Mucosa of gallbladder (tissue), 1 donor: ENCODE data around the gene DCLK3. TPM values are rescaled to one million over a fixed set of nuclear protein-coding genes. Genes with fewer than 3 reads are reported as not detected.

ENCODE experiments used
- DNase-seq: peaks from one replicate; pipeline ENCODE4 v3.0.0-alpha.2; 2020; ENCODE audit warnings: low spot score
- total RNA-seq: library from RNA; stranded (reverse); gene quantifications from one replicate; pipeline ENCODE4 v1.2.1, GENCODE V29; 2021
- donor health status: DM: no; HTN: no; CAD: no.

DCLK3 gene
- total RNA-seq, 1 donor from 2014 or later = 0.12 TPM

GRCh38 chr3:36769926-36770325 lies 5.6 kb upstream of the DCLK3 start:
- no peak for DNase-seq

DNA sequence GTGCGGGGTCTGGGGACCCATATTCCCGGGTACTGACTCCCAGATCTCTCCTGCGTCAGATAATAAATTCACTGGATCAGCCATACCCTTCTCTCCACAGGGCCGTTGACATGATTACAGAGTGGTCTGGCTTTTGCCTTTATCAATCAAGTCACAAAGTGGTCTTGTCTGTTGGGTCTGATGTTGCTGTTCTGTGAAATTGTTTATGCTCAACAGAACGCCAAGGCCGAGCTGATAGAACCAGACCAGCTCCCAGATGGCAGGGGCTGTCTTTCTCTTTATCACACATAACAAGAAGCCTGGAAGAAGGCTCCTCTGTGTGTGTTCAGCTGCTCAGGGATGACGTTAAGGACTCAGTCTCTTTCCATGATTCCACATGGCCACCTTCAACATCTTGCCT lies 751 bp upstream of the DCLK3 start:
- DNase-seq = no peak

- DNase-seq = no peak
Observed at GRCh38 chr3:36764704-36765038, 318 bp upstream of the DCLK3 start.

DNA sequence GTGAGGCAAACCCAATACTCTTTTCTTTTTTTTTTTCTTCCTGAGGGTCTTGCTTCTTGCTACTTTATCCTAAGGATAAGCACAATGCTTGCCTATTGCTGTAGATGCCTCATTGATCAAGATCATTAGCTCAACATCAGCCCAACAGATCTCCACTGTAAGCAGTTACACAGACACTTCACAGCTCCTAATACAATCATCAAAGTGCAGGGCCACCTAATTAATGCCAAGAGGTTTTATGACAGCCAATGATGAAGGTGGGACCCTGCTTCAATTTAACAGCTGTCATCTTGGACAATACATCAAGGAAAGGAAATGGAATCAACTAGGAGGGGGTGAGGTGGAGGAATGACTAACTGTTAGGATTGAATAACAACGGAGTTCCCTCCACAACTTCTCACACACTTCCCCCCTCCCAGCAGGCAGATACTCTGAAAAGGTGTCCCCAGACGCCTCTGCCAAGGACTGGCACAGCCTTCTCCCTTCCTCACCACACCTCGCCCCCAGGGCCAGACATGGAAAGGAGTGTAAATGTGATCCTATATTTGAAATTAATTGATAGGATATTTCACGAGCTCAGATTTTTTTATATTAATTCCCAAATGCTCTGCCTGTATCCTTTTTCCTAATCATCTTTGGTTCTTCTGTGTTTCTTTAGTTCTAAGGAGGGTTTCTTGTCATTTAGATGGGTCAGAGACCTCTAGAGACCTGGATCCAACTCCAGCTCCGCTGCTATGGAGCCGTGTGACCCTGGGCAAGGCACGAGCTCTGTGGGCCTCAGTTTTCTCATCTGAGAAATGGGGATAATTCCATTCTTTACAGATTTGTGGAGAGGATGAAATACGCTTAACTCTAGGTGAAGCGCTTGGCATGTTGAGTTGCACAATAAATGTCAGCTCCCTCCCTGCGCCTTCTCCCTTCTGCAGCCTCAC lies 1.2 kb downstream of the DCLK3 start:
- no peak for DNase-seq

DNA sequence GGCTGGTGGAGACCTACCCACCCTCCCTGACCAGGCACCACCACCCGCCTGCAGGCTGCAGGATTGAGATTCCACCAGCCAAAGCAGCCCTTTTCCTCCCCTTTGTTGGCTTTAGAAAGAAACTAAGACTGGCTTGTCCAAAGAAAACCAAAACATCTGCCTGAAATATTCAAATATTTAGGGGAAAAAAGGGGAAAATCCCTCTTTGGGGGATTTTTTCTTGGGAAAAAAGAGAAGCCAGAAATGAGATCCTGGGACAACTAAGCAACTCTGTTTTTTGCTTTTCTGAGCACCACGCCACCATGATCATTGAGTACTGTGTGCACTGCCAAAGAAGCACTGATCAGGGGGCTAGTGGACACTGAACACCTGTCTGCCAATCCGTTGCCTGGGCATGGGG lies 2.6 kb downstream of the DCLK3 start:
- no peak for DNase-seq

- DNase-seq = no peak
Observed at GRCh38 chr3:36756269-36756668, 8.1 kb downstream of the DCLK3 start.

- no peak for DNase-seq
Observed at GRCh38 chr3:36751326-36751725, 13.0 kb downstream of the DCLK3 start.

- DNase-seq = no peak
Observed at GRCh38 chr3:36750737-36751136, 13.6 kb downstream of the DCLK3 start.

DNA sequence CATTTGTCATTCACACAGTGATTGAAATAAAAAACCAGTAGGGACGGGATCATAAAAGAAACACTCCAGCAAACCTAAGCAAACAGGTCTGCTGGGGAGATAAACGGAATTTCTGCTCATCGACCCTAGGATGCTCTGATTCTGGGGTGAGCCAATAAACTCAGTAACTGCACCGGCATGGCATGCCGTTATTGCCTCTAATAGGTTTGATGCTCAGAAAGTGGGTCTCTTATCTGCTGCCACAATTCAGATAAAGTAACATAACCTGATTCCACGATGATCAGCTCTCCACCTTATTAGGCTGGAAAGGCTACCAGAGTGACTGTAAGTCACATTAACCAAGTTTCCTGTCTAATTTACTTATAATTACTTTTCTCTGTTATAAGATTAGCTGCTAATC lies 19.6 kb downstream of the DCLK3 start:
- DNase-seq = no peak

DNA sequence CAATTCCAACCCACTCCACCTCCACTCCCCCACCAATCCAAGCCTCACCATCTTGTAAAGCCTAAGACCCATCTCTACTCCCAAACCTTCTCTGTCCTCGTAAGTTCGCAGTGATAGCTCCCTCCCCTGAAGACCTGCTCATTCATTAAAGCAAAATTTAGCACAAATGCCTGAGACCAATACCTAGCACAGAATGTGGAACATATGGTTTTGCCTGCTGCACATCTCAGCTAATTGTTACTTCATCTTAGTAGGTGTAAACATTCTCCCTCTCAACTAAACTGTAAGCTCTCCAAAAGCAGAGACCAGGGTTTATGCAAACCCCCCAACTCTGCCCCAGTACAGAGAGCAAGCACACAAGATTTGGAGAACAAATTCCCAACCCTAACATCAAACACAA lies 20.5 kb downstream of the DCLK3 start:
- DNase-seq = no peak

GRCh38 chr3:36741285-36741684 lies 23.1 kb downstream of the DCLK3 start:
- no peak for DNase-seq

DNA sequence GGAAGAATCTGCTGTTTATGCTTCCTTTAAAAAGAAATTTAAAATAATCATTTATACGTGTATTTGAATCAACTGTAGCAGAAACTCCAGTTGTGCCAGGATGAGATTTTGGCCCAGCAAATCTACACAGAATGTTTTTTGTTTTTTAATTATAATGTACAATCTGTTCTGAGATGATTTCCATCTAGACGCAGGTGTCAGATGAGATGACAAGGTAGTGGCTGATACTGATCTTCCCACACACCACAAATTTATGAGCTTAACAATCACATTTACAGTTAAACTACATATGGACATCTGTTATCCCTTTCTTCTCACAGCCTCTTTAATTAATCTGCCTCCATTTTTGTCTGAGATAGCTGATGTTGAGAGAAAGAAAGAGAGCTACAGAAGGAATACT lies 23.6 kb downstream of the DCLK3 start:
- DNase-seq = no peak

- no peak for DNase-seq
Observed at GRCh38 chr3:36738702-36739101, 25.7 kb downstream of the DCLK3 start.

DNA sequence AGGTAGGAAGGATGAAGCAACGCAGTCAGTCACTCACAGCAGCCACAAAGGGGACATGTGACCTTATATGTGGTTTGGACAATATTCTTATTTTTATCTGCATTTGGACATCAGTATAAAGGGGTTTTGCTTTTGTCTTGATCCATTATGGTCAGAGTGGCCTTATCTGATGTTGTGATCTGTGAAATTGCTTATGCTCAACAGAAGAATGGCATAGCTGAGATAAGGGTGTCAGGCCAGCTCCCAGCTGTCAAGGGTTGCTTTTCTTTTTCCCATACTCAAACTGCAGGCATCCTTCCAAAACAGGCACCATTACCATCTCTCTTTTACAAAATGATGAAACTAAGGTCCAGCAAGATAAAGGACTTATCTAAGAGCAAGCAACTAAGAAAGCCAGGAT lies 28.1 kb downstream of the DCLK3 start:
- no peak for DNase-seq

GRCh38 chr3:36734742-36735141 lies 29.6 kb downstream of the DCLK3 start:
- no peak for DNase-seq

GRCh38 chr3:36733723-36734122 lies 30.6 kb downstream of the DCLK3 start:
- DNase-seq = no peak

DNA sequence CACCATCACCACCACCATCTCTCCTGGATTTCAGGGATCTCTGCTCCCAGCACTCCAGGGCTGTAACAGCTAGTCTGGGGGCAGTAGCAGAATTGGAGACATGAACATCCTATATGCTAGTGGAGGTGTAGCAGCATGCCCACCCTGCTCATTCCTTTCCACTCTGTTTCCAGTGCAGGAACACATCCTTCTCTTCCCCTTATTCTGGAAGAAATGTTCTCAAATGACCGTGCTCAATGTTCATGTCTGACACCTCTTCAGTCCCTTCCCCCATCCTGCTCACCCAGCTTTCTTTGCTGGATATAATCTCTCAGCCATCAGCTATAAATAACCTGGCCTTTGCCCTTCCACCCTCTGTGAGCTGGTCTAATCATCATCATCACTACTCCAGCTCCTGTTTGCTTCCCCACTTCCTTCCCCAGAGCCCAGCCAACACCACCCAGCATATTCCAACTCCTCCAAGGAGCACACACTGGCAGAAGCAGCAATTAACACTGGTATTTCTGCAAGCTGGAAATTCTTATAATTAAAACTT lies 31.1 kb downstream of the DCLK3 start:
- no peak for DNase-seq

DNA sequence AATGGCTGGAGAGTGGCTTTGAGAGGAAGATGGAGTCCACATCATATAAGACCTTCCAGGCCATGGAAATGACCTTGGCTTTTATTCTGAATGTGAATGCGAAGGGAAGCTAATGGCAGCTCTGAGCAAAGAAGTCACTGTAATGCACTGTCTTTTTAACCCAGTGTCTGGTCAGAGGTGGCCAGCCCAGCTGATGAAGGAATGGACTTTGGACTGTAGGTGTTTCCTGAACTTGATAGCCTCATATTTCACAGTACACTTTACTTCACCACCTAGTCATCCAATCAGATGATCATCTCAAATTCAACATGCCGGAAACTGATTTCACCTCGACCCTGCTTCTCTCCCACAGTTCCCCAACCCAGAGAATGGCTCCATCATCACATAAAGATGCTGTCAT lies 33.4 kb downstream of the DCLK3 start:
- DNase-seq = peak; percentile 37

DNA sequence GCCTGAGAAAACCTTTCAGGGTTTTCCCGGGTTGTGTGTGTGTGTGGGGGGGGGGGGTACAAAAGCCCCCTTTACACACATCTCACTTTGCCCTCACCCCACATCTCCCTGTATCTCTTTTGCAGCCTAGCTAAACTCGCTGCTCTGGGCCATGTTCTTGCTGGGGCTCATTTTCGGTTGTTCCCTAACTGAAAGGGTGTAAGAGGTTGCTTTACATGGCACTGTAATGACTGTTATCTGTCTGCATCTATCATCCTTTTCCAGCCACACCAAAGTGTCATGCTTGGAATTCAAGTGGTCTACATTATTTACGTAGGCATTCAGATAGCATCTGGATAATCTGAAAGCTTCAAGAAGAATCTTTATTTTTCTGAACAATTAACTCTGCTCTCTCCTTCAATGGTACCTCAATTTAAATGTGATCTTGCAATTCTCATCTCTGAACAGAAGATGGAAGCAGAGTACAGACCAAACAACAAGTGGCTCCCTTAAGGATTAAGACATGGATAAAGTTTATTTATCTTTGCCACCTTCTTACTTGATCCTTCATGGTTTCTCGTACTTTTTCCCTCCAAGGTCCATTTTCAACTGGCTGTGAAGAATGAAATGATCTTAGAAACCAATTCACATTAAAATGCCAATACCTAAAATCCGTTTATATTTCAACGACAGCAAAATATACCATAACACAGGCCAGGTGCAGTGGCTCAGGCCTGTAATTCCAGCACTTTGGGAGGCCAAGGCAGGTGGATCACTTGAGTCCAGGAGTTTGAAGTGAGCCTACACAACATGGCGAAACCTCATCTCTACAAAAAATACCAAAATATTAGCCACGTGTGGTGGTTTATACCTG lies 34.9 kb downstream of the DCLK3 start:
- no peak for DNase-seq

DNA sequence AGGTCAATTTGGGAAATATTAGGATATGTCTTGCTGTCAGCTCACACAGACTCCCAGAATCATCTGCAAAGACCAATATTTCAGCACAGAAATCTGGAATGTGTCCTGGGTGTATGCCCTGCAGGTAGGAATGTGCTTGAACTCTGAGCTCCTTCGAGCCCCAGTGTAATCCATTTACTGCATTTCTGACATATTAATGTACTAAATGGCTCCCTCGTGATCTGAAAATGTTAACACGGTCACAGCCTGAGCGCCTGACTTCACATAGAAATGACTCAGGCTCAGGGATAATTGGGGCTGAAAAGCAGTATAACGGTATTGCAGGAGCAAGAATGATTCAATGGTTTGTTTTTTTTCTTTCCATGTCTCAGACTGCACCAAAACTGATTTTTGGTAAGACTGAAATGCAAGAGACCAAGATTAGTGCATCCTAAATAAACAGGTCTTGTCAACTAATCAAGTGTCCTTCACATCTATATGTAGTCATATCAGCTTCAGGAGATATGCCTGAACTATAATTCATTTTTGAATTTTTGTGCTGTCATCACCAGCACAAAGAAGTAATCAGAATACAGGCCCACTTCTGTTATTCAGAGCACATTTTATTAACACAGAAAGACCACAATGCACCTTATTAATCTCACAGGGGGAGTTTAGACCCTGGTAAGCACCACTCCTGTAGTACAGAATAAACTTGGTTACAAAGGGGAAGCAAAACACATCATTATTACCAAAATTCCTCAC lies 49.8 kb downstream of the DCLK3 start:
- DNase-seq = no peak

DNA sequence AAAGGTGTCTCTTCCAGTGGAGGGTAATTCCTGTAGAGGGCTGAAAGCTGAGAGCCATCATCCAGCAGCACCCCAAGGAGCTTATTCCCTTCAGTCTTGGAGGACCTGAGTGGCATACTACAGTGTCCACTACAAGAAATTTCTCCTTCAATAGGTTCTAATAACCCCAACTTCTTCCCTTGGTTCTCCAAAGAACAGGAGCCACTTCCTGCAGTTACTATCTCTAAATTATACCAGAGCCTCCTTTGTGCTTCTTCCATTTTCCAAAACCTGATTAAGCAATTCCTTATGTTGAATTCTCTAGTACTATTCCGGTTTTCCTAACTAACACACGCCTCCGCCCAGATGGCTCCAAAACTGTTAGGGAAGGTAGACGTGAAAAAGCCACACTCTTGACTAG lies 50.4 kb downstream of the DCLK3 start:
- DNase-seq = no peak

GRCh38 chr3:36710606-36711005 lies 53.7 kb downstream of the DCLK3 start:
- DNase-seq = no peak
